ENCODE results near the gene HTR2C. TPM values are rescaled to one million over a fixed set of nuclear protein-coding genes. Genes with fewer than 3 reads are reported as not detected.

HTR2C gene
- total RNA-seq, 1 donor from 2014 or later: 1.7 TPM

- DNase-seq (ENCODE audit: extremely low spot score in 2 of 2): no peak
- H3K27me3 ChIP-seq: peaks cover 22% of the 10 kb centered on the region
- no peaks in the 10 kb centered on the region for H3K9me3 ChIP-seq
- no peaks in the 10 kb centered on the region for H3K36me3 ChIP-seq
- TF ChIP-seq POLR2AphosphoS5 (IDR thresholded peaks at IDR 0.05; ENCODE audit: insufficient read depth in 1 of 2, low read depth in 1 of 2): no peak
- TF ChIP-seq POLR2A (IDR thresholded peaks at IDR 0.05): no peak
- no peak for TF ChIP-seq CTCF (IDR thresholded peaks at IDR 0.05)
- H3K4me1 ChIP-seq: peaks cover 10% of the 10 kb centered on the region
- no peak overlapping the region for H3K27ac ChIP-seq
- intact Hi-C loops (cut with DNase I): no loop called here
- H3K4me3 ChIP-seq: no peak overlapping the region
Measured at GRCh38 chrX:114582698-114583395, 1.0 kb upstream of the HTR2C start.

GRCh38 chrX:114584375-114584943, 573 bp downstream of the HTR2C start:
- peaks cover 10% of the 10 kb centered on the region for H3K4me1 ChIP-seq
- no peaks in the 10 kb centered on the region for H3K36me3 ChIP-seq
- no peak for DNase-seq (ENCODE audit: extremely low spot score in 2 of 2)
- intact Hi-C loops (cut with DNase I): no loop called here
- no peak overlapping the region for H3K27ac ChIP-seq
- peaks cover 22% of the 10 kb centered on the region for H3K27me3 ChIP-seq
- TF ChIP-seq CTCF (IDR thresholded peaks at IDR 0.05) (no peak), POLR2A (IDR thresholded peaks at IDR 0.05) (no peak), POLR2AphosphoS5 (IDR thresholded peaks at IDR 0.05; ENCODE audit: insufficient read depth in 1 of 2, low read depth in 1 of 2) (no peak)
- no peaks in the 10 kb centered on the region for H3K9me3 ChIP-seq
- H3K4me3 ChIP-seq: peak overlapping the region; percentile 18 to 33

GRCh38 chrX:114584983-114585842, 1.3 kb downstream of the HTR2C start:
- Histone ChIP-seq H3K36me3 (no peaks in the 10 kb centered on the region), H3K27ac (no peak overlapping the region), H3K9me3 (no peaks in the 10 kb centered on the region), H3K4me1 (peaks cover 10% of the 10 kb centered on the region), H3K27me3 (peaks cover 22% of the 10 kb centered on the region), H3K4me3 (peak overlapping the region; percentile 18 to 33)
- TF ChIP-seq POLR2A (IDR thresholded peaks at IDR 0.05) (no peak), POLR2AphosphoS5 (IDR thresholded peaks at IDR 0.05; ENCODE audit: insufficient read depth in 1 of 2, low read depth in 1 of 2) (no peak), CTCF (IDR thresholded peaks at IDR 0.05) (no peak)
- intact Hi-C loops (cut with DNase I): no loop called here
- no peak for DNase-seq (ENCODE audit: extremely low spot score in 2 of 2)

GRCh38 chrX:114591121-114591520, 7.2 kb downstream of the HTR2C start:
- Histone ChIP-seq H3K9me3 (no peaks in the 10 kb centered on the region), H3K36me3 (no peaks in the 10 kb centered on the region), H3K4me3 (no peak overlapping the region), H3K4me1 (no peaks in the 10 kb centered on the region), H3K27me3 (no peaks in the 10 kb centered on the region), H3K27ac (no peak overlapping the region)
- TF ChIP-seq POLR2AphosphoS5 (IDR thresholded peaks at IDR 0.05; ENCODE audit: insufficient read depth in 1 of 2, low read depth in 1 of 2) (no peak), CTCF (IDR thresholded peaks at IDR 0.05) (no peak), POLR2A (IDR thresholded peaks at IDR 0.05) (no peak)
- no peak for DNase-seq (ENCODE audit: extremely low spot score in 2 of 2)
- intact Hi-C loops (cut with DNase I): no loop called here

Data from vagina (tissue), 2 donors.